SJSA1 (cell line): ENCODE measurements around the gene NTN4. TPM values are rescaled to one million over a fixed set of nuclear protein-coding genes. Genes with fewer than 3 reads are reported as not detected.

Experiments used
- DNase-seq, 2 experiments: peaks; one replicate each; pipeline ENCODE4 v3.0.0-alpha.2; 2015 to 2020; ENCODE audit warnings: low spot score in 2 of 2, low read depth in 1 of 2
- H3K27ac ChIP-seq: fragments of 250-450 bp; sonication (Bioruptor Pico); 2 replicates; pipeline ENCODE4 v1.5.1; 2020; ENCODE audit warnings: mild to moderate bottlenecking, moderate library complexity
- H3K27me3 ChIP-seq: fragments of 250-450 bp; sonication (Bioruptor Pico); replicated peaks from 2 replicates; pipeline ENCODE4 v1.5.1; 2020; ENCODE audit warnings: mild to moderate bottlenecking, moderate library complexity
- H3K36me3 ChIP-seq: fragments of 250-450 bp; sonication (Bioruptor Pico); 2 replicates; pipeline ENCODE4 v1.5.1; 2020; ENCODE audit warnings: mild to moderate bottlenecking
- H3K4me1 ChIP-seq: fragments of 250-450 bp; sonication (Bioruptor Pico); replicated peaks from 2 replicates; pipeline ENCODE4 v1.6.1; 2021; ENCODE audit warnings: mild to moderate bottlenecking
- H3K4me3 ChIP-seq: fragments of 250-450 bp; sonication (Bioruptor Pico); 2 replicates; pipeline ENCODE4 v1.5.1; 2020; ENCODE audit warnings: mild to moderate bottlenecking
- H3K9me3 ChIP-seq: fragments of 250-450 bp; sonication (Bioruptor Pico); replicated peaks from 2 replicates; pipeline ENCODE4 v1.5.1; 2020; ENCODE audit warnings: mild to moderate bottlenecking
- total RNA-seq: library from RNA; depleted of rRNA; stranded (reverse); fragments of >200 nt; shearing (Covaris generic); gene quantifications from 2 replicates; pipeline ENCODE4 v1.2.3, GENCODE V29; 2014

NTN4 gene
- total RNA-seq, 1 experiment from 2014 or later, result 59.5 TPM

GRCh38 chr12:95809000-95809680 is 18.6 kb upstream of the NTN4 start:
- no peaks in the 10 kb centered on the region for H3K9me3 ChIP-seq
- H3K27me3 ChIP-seq, result no peaks in the 10 kb centered on the region
- DNase-seq, result no peak
- H3K36me3 ChIP-seq, result no peaks in the 10 kb centered on the region
- H3K4me3 ChIP-seq, result no peak overlapping the region
- H3K4me1 ChIP-seq, result peaks cover 35% of the 10 kb centered on the region
- H3K27ac ChIP-seq, result no peak overlapping the region

GRCh38 chr12:95808146-95808545 is 17.6 kb upstream of the NTN4 start:
- H3K36me3 ChIP-seq, result no peaks in the 10 kb centered on the region
- no peak overlapping the region for H3K4me3 ChIP-seq
- DNase-seq, result no peak
- no peaks in the 10 kb centered on the region for H3K9me3 ChIP-seq
- H3K27ac ChIP-seq, result peak overlapping the region; percentile 100
- H3K27me3 ChIP-seq, result no peaks in the 10 kb centered on the region
- peaks cover 45% of the 10 kb centered on the region for H3K4me1 ChIP-seq

- peak; percentile 92 to 97 for DNase-seq
These were observed 15.5 kb upstream of the NTN4 start for GRCh38 chr12:95805864-95806671.

GRCh38 chr12:95804291-95804690 is 13.7 kb upstream of the NTN4 start:
- no peak for DNase-seq
- no peaks in the 10 kb centered on the region for H3K9me3 ChIP-seq

More at GRCh38 chr12:95805864-95806671, 15.5 kb upstream of the NTN4 start:
- Histone ChIP-seq H3K27ac (peak overlapping the region; percentile 100), H3K36me3 (no peaks in the 10 kb centered on the region), H3K9me3 (no peaks in the 10 kb centered on the region), H3K4me1 (peaks cover 61% of the 10 kb centered on the region), H3K27me3 (no peaks in the 10 kb centered on the region), H3K4me3 (no peak overlapping the region)

GRCh38 chr12:95803817-95804216 is 13.3 kb upstream of the NTN4 start:
- H3K4me3 ChIP-seq, result no peak overlapping the region
- H3K9me3 ChIP-seq, result no peaks in the 10 kb centered on the region
- no peaks in the 10 kb centered on the region for H3K27me3 ChIP-seq
- no peak for DNase-seq
- H3K36me3 ChIP-seq, result no peaks in the 10 kb centered on the region
- peaks cover 67% of the 10 kb centered on the region for H3K4me1 ChIP-seq
- peak overlapping the region; percentile 100 for H3K27ac ChIP-seq

More at GRCh38 chr12:95804291-95804690, 13.7 kb upstream of the NTN4 start:
- H3K36me3 ChIP-seq, result no peaks in the 10 kb centered on the region
- H3K4me3 ChIP-seq, result no peak overlapping the region
- peaks cover 67% of the 10 kb centered on the region for H3K4me1 ChIP-seq
- peak overlapping the region; percentile 100 for H3K27ac ChIP-seq
- H3K27me3 ChIP-seq, result no peaks in the 10 kb centered on the region

- Histone ChIP-seq H3K36me3 (no peaks in the 10 kb centered on the region), H3K27me3 (no peaks in the 10 kb centered on the region), H3K4me1 (peaks cover 66% of the 10 kb centered on the region), H3K9me3 (no peaks in the 10 kb centered on the region), H3K4me3 (peak overlapping the region; percentile 4), H3K27ac (peak overlapping the region; percentile 100)
- peak; percentile 78 to 92 for DNase-seq
These were observed 12.1 kb upstream of the NTN4 start for GRCh38 chr12:95802482-95803270.

- Histone ChIP-seq H3K9me3 (no peaks in the 10 kb centered on the region), H3K27me3 (no peaks in the 10 kb centered on the region), H3K4me1 (peaks cover 26% of the 10 kb centered on the region), H3K27ac (no peak overlapping the region; the same call in 1 of the 2 replicates), H3K36me3 (no peaks in the 10 kb centered on the region), H3K4me3 (no peak overlapping the region)
- peak in 1 of 2 experiments; percentile 23 for DNase-seq
These were observed 6.4 kb upstream of the NTN4 start for GRCh38 chr12:95796982-95797289.

GRCh38 chr12:95796225-95796981 is 5.8 kb upstream of the NTN4 start:
- Histone ChIP-seq H3K9me3 (no peaks in the 10 kb centered on the region), H3K27ac (no peak overlapping the region; the same call in 1 of the 2 replicates), H3K27me3 (no peaks in the 10 kb centered on the region), H3K36me3 (no peaks in the 10 kb centered on the region), H3K4me1 (peaks cover 28% of the 10 kb centered on the region), H3K4me3 (no peak overlapping the region)
- DNase-seq, result no peak

GRCh38 chr12:95790917-95791849 is 619 bp upstream of the NTN4 start:
- peak overlapping the region; percentile 68 for H3K27ac ChIP-seq

GRCh38 chr12:95789126-95790032 is 1.2 kb downstream of the NTN4 start:
- peaks cover 29% of the 10 kb centered on the region for H3K36me3 ChIP-seq
- H3K27ac ChIP-seq, result peak overlapping the region; percentile 68
- no peaks in the 10 kb centered on the region for H3K27me3 ChIP-seq
- H3K9me3 ChIP-seq, result no peaks in the 10 kb centered on the region
- peak; percentile 24 to 59 for DNase-seq
- peak overlapping the region; percentile 94 for H3K4me3 ChIP-seq
- peaks cover 31% of the 10 kb centered on the region for H3K4me1 ChIP-seq

More at GRCh38 chr12:95790917-95791849, 619 bp upstream of the NTN4 start:
- H3K27me3 ChIP-seq, result no peaks in the 10 kb centered on the region
- H3K4me1 ChIP-seq, result peaks cover 34% of the 10 kb centered on the region
- H3K4me3 ChIP-seq, result peak overlapping the region; percentile 94
- peaks cover 17% of the 10 kb centered on the region for H3K36me3 ChIP-seq
- H3K9me3 ChIP-seq, result no peaks in the 10 kb centered on the region
- peak; percentile 53 to 56 for DNase-seq

GRCh38 chr12:95788637-95789036 is 1.9 kb downstream of the NTN4 start:
- DNase-seq, result peak in 1 of 2 experiments; percentile 75
- H3K36me3 ChIP-seq, result peaks cover 35% of the 10 kb centered on the region
- no peaks in the 10 kb centered on the region for H3K9me3 ChIP-seq
- H3K27ac ChIP-seq, result peak overlapping the region; percentile 68
- H3K4me1 ChIP-seq, result peaks cover 35% of the 10 kb centered on the region
- H3K4me3 ChIP-seq, result no peak overlapping the region; the same call in 1 of the 2 replicates
- H3K27me3 ChIP-seq, result no peaks in the 10 kb centered on the region
